ENCODE results near the gene TRIM24.
"Not testable (repeated sequence)": the region's sequence is repeated elsewhere in the genome, so short reads cannot be mapped to it uniquely, and the experiment has no call there.

TRIM24 gene

GRCh38 chr7:138521837-138522461, 61.9 kb downstream of the TRIM24 start:
- no peak for DNase-seq (ENCODE audit: low read depth)
- TF ChIP-seq CTCF (IDR thresholded peaks at IDR 0.05; ENCODE audit: insufficient read depth, low read depth, low read length, missing control alignments), result no peak
- no peak overlapping the region for H3K4me3 ChIP-seq (ENCODE audit: low read depth, low read length)

- TF ChIP-seq CTCF (IDR thresholded peaks at IDR 0.05; ENCODE audit: insufficient read depth, low read depth, low read length, missing control alignments), result no peak
- H3K4me3 ChIP-seq (ENCODE audit: low read depth, low read length), result no peak overlapping the region
- DNase-seq (ENCODE audit: low read depth), result no peak
Observed at GRCh38 chr7:138524259-138524658, 64.2 kb downstream of the TRIM24 start.

- H3K4me3 ChIP-seq (ENCODE audit: low read depth, low read length), result no peak overlapping the region
- no peak for DNase-seq (ENCODE audit: low read depth)
Observed at GRCh38 chr7:138525757-138526156, 65.7 kb downstream of the TRIM24 start.

GRCh38 chr7:138527746-138528223, 67.7 kb downstream of the TRIM24 start:
- no peak for TF ChIP-seq CTCF (IDR thresholded peaks at IDR 0.05; ENCODE audit: insufficient read depth, low read depth, low read length, missing control alignments)

More at GRCh38 chr7:138525757-138526156, 65.7 kb downstream of the TRIM24 start:
- no peak for TF ChIP-seq CTCF (IDR thresholded peaks at IDR 0.05; ENCODE audit: insufficient read depth, low read depth, low read length, missing control alignments)

GRCh38 chr7:138536833-138537232, 76.8 kb downstream of the TRIM24 start:
- DNase-seq (ENCODE audit: low read depth); H3K4me3 ChIP-seq (ENCODE audit: low read depth, low read length): not testable (repeated sequence)

More at GRCh38 chr7:138527746-138528223, 67.7 kb downstream of the TRIM24 start:
- H3K4me3 ChIP-seq (ENCODE audit: low read depth, low read length), result no peak overlapping the region
- DNase-seq (ENCODE audit: low read depth), result no peak

GRCh38 chr7:138538518-138538917, 78.5 kb downstream of the TRIM24 start:
- no peak overlapping the region for H3K4me3 ChIP-seq (ENCODE audit: low read depth, low read length)
- TF ChIP-seq CTCF (IDR thresholded peaks at IDR 0.05; ENCODE audit: insufficient read depth, low read depth, low read length, missing control alignments), result no peak
- DNase-seq (ENCODE audit: low read depth), result peak; percentile 68

- no peak for DNase-seq (ENCODE audit: low read depth)
- no peak overlapping the region for H3K4me3 ChIP-seq (ENCODE audit: low read depth, low read length)
- TF ChIP-seq CTCF (IDR thresholded peaks at IDR 0.05; ENCODE audit: insufficient read depth, low read depth, low read length, missing control alignments), result no peak
Observed at GRCh38 chr7:138538997-138539644, 79.1 kb downstream of the TRIM24 start.
